ENCODE measurements around the gene ANKRD44. TPM values are rescaled to one million over a fixed set of nuclear protein-coding genes. Genes with fewer than 3 reads are reported as not detected.

Gene ANKRD44
- total and polyA plus RNA-seq, 2 of the 8 experiments (the other 6 are each of a cell fraction or from before 2014, with no cell fraction given), result 1.2 to 1.3 TPM

DNA sequence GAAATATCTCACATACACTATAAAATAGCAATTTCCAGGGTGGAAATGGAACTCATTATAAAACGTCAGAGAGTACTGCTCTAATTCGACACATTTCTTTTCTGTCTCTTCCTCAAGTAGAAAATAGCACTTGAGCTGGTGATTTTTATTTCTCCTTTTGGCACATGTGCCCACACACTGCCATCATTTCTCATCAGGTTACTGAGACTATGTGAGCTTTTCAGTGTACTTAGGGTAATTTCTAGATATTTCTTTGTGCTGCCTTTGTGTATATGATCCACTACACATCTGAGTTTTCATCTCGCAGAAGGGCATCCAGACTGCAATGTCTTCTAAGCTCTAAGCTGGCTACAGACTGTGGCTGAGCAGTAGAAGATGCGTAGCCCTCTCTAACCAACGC lies 321.9 kb downstream of the ANKRD44 start:
- Histone ChIP-seq H2BK20ac (ENCODE audit: low read length) (no peak overlapping the region), H3K23ac (ENCODE audit: insufficient read length) (no peak overlapping the region), H2BK12ac (ENCODE audit: low read depth, low read length) (peak overlapping the region; percentile 35; the same call in 1 of the 2 replicates), H3K4me2 (ENCODE audit: insufficient read depth in 1 of 2, low read depth in 2 of 2, low read length in 2 of 2) (no peak overlapping the region), H3K56ac (replicated peaks; ENCODE audit: insufficient read length, low read depth, low read length) (no peak overlapping the region), H3K27ac (ENCODE audit: low read depth, low read length) (no peak overlapping the region), H2AK5ac (ENCODE audit: low read depth, low read length) (no peak overlapping the region), H2BK120ac (replicated peaks; ENCODE audit: low read depth, low read length) (no peak overlapping the region), H3K79me2 (ENCODE audit: control insufficient read depth in 1 of 2, insufficient read depth in 2 of 2, low read length in 2 of 2) (no peaks in the 10 kb centered on the region), H3K4me3 (ENCODE audit: extremely low read depth in 1 of 4, insufficient read depth in 2 of 4, low read depth in 3 of 4, low read length in 4 of 4) (no peak overlapping the region), H4K5ac (ENCODE audit: insufficient read length, low read depth, low read length) (no peak overlapping the region), H3K79me1 (ENCODE audit: low read depth, low read length) (no peaks in the 10 kb centered on the region), H3K36me3 (ENCODE audit: control insufficient read depth in 2 of 4, insufficient read depth in 4 of 4, low read length in 3 of 4) (no peaks in the 10 kb centered on the region), H3K4ac (replicated peaks; ENCODE audit: insufficient read length, low read depth, low read length) (no peak overlapping the region), H3K27me3 (replicated peaks in 1 of 4; ENCODE audit: control insufficient read depth in 3 of 4, extremely low read depth in 1 of 4, insufficient read depth in 3 of 4, low read length in 3 of 4) (no peaks in the 10 kb centered on the region), H2AFZ (ENCODE audit: low read length) (peak overlapping the region; percentile 79; the same call in 1 of the 2 replicates), H4K8ac (ENCODE audit: extremely low read depth, insufficient read depth, low read length) (no peak overlapping the region), H2BK5ac (ENCODE audit: low read depth, low read length) (no peak overlapping the region), H3K18ac (ENCODE audit: extremely low read depth, low read length) (no peak overlapping the region), H2BK15ac (ENCODE audit: low read length) (no peak overlapping the region), H3K14ac (ENCODE audit: insufficient read length) (no peak overlapping the region), H3K9ac (replicated peaks in 1 of 4; ENCODE audit: extremely low read depth in 1 of 4, low read depth in 3 of 4, low read length in 3 of 4) (no peak overlapping the region; a peak in 1 of 7 replicates), H3K9me3 (ENCODE audit: insufficient read depth in 2 of 2, low read depth in 1 of 2, low read length in 1 of 2) (no peaks in the 10 kb centered on the region), H3K4me1 (replicated peaks in 1 of 4; ENCODE audit: control insufficient read depth in 3 of 4, insufficient read depth in 4 of 4, low read length in 3 of 4) (peaks cover 0 to 6% (median 2%) of the 10 kb centered on the region in 4 experiments; a peak in 4 of 7 replicates), H4K91ac (replicated peaks; ENCODE audit: insufficient read length, low read length) (no peak overlapping the region), H3K23me2 (ENCODE audit: low read depth, low read length) (no peaks in the 10 kb centered on the region), H4K20me1 (replicated peaks in 1 of 2; ENCODE audit: control insufficient read depth in 1 of 2, insufficient read depth in 2 of 2, low read length in 2 of 2) (no peaks in the 10 kb centered on the region)
- ChIA-PET CTCF (ENCODE audit: partially characterized antibody) (interaction anchor here (0.6 to 1.5 kb wide), 3 partner anchors 23 to 204 kb away, joined by 3 to 5 read pairs (median 3); no protein-coding TSS in a partner anchor), POLR2A (ENCODE audit: partially characterized antibody) (no interaction called here)
- DNase-seq (ENCODE audit: low read depth in 1 of 2, low spot score in 2 of 2) (no peak), FAIRE-seq (no peak)
- WGBS, 2 experiments (ENCODE audit: extremely low coverage in 1 of 2, insufficient coverage in 1 of 2, insufficient read length in 1 of 2, insufficient replicate concordance in 2 of 2, low coverage in 1 of 2, low lambda C conversion rate in 2 of 2, missing lambda C conversion rate in 1 of 2), result 70% methylated on average over 5 of the region's 5 CpGs; no CpG with 5 or more reads in 1 of the 2 experiments
- TF ChIP-seq TAF7 (optimal IDR thresholded peaks at IDR 0.05; ENCODE audit: borderline replicate concordance, low read depth, low read length), result no peak
- TF ChIP-seq PHF8 (conservative IDR thresholded peaks at IDR 0.05; ENCODE audit: low read depth, low read length), result no peak

Data from H1 (cell line).